HG02623 (cell line): ENCODE measurements around the gene LDLRAD4.

Experiments used
- ATAC-seq: cut with Tn5 transposase; IDR thresholded peaks from one replicate; pipeline ENCODE4 v1.9.1; 2021; ENCODE audit warnings: moderate library complexity; ENCODE audit not compliant: unreplicated experiment

Gene LDLRAD4

GRCh38 chr18:13540477-13541182, 322.1 kb downstream of the LDLRAD4 start:
- ATAC-seq: no peak

GRCh38 chr18:13541621-13542519, 323.3 kb downstream of the LDLRAD4 start:
- ATAC-seq: no peak

GRCh38 chr18:13542520-13542847, 323.9 kb downstream of the LDLRAD4 start:
- ATAC-seq: no peak

- no peak for ATAC-seq
These were observed 324.6 kb downstream of the LDLRAD4 start for GRCh38 chr18:13543144-13543543.

- no peak for ATAC-seq
These were observed 325.5 kb downstream of the LDLRAD4 start for GRCh38 chr18:13543811-13544732.

- ATAC-seq: no peak
These were observed 326.4 kb downstream of the LDLRAD4 start for GRCh38 chr18:13544953-13545352.

- ATAC-seq: no peak
These were observed 327.0 kb downstream of the LDLRAD4 start for GRCh38 chr18:13545514-13545913.

- no peak for ATAC-seq
These were observed 327.4 kb downstream of the LDLRAD4 start for GRCh38 chr18:13545955-13546354.

- no peak for ATAC-seq
These were observed 328.1 kb downstream of the LDLRAD4 start for GRCh38 chr18:13546638-13547037.

GRCh38 chr18:13547347-13547746, 328.8 kb downstream of the LDLRAD4 start:
- ATAC-seq: no peak

- ATAC-seq: no peak
These were observed 329.7 kb downstream of the LDLRAD4 start for GRCh38 chr18:13548106-13548819.

GRCh38 chr18:13548966-13549879, 330.7 kb downstream of the LDLRAD4 start:
- ATAC-seq: peak; percentile 72

GRCh38 chr18:13549880-13550232, 331.3 kb downstream of the LDLRAD4 start:
- no peak for ATAC-seq

- no peak for ATAC-seq
These were observed 332.1 kb downstream of the LDLRAD4 start for GRCh38 chr18:13550418-13551304.

GRCh38 chr18:13551305-13551603, 332.7 kb downstream of the LDLRAD4 start:
- no peak for ATAC-seq

GRCh38 chr18:13551841-13552733, 333.5 kb downstream of the LDLRAD4 start:
- ATAC-seq: no peak

GRCh38 chr18:13553449-13553848, 334.9 kb downstream of the LDLRAD4 start:
- ATAC-seq: no peak

GRCh38 chr18:13555192-13555591, 336.6 kb downstream of the LDLRAD4 start:
- ATAC-seq: no peak
